Measurements from ENCODE around the gene MOSPD2.

DNA sequence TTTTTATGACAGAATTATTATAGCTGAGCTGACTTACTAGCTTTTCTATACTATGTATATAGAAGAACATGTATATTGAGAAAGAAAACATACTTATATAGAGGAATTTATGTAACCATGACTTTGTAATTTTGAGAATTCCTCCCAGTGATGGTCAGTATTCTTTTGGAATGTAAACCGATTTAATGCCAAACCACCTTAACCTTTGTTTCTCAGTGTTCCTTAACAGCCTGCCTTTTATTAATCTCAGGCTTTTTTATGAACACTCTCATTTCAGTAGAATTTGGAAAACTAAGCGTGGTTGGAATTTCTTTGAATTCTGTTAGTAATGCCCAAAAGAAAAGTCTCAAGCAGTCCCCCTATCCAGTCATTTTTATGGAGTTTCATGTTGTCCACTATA lies 47.0 kb downstream of the MOSPD2 start:
- TF ChIP-seq CTCF (IDR thresholded peaks at IDR 0.05; ENCODE audit: insufficient read depth, low read depth, low read length), result no peak
- TF ChIP-seq EZH2 (IDR thresholded peaks at IDR 0.05; ENCODE audit: insufficient read depth, low read length), result no peak

Measured in astrocyte (in vitro differentiated cells and primary cell).